Measurements from ENCODE around the gene NKTR.

Gene NKTR

GRCh38 chr3:42689421-42690014 lies 89.0 kb downstream of the NKTR start:
- Histone ChIP-seq H4K20me1 (ENCODE audit: insufficient read depth) (no peaks in the 10 kb centered on the region), H2AFZ (ENCODE audit: low read depth) (no peak overlapping the region), H3K4me3 (IDR thresholded peaks at IDR 0.05; ENCODE audit: insufficient read depth, low read depth, low read length) (no peak overlapping the region), H3K4me1 (ENCODE audit: low read depth, poor library complexity, severe bottlenecking) (no peaks in the 10 kb centered on the region), H3K27me3 (ENCODE audit: insufficient read depth, low read depth) (no peaks in the 10 kb centered on the region), H3K36me3 (ENCODE audit: insufficient read depth) (no peaks in the 10 kb centered on the region), H3K79me2 (ENCODE audit: insufficient read depth, low read depth) (no peaks in the 10 kb centered on the region), H3K27ac (no peak overlapping the region), H3K4me2 (no peak overlapping the region), H3K9ac (no peak overlapping the region)
- no peak for TF ChIP-seq CTCF (conservative IDR thresholded peaks at IDR 0.05; ENCODE audit: low read depth, low read length)

- Histone ChIP-seq H2AFZ (ENCODE audit: low read depth) (no peak overlapping the region), H3K27ac (no peak overlapping the region), H3K4me1 (ENCODE audit: low read depth, poor library complexity, severe bottlenecking) (no peaks in the 10 kb centered on the region), H4K20me1 (ENCODE audit: insufficient read depth) (no peaks in the 10 kb centered on the region), H3K36me3 (ENCODE audit: insufficient read depth) (no peaks in the 10 kb centered on the region), H3K4me2 (no peak overlapping the region), H3K79me2 (ENCODE audit: insufficient read depth, low read depth) (no peaks in the 10 kb centered on the region), H3K27me3 (ENCODE audit: insufficient read depth, low read depth) (no peaks in the 10 kb centered on the region), H3K4me3 (IDR thresholded peaks at IDR 0.05; ENCODE audit: insufficient read depth, low read depth, low read length) (no peak overlapping the region), H3K9ac (no peak overlapping the region)
- TF ChIP-seq CTCF (conservative IDR thresholded peaks at IDR 0.05; ENCODE audit: low read depth, low read length) = no peak
These were observed 89.7 kb downstream of the NKTR start for GRCh38 chr3:42690191-42690590.

GRCh38 chr3:42690766-42691680 lies 90.5 kb downstream of the NKTR start:
- Histone ChIP-seq H3K4me3 (IDR thresholded peaks at IDR 0.05; ENCODE audit: insufficient read depth, low read depth, low read length) (no peak overlapping the region), H3K27ac (no peak overlapping the region), H3K36me3 (ENCODE audit: insufficient read depth) (no peaks in the 10 kb centered on the region), H3K9ac (no peak overlapping the region), H4K20me1 (ENCODE audit: insufficient read depth) (no peaks in the 10 kb centered on the region), H3K4me1 (ENCODE audit: low read depth, poor library complexity, severe bottlenecking) (no peaks in the 10 kb centered on the region), H3K4me2 (no peak overlapping the region), H3K27me3 (ENCODE audit: insufficient read depth, low read depth) (no peaks in the 10 kb centered on the region), H3K79me2 (ENCODE audit: insufficient read depth, low read depth) (no peaks in the 10 kb centered on the region), H2AFZ (ENCODE audit: low read depth) (no peak overlapping the region)
- TF ChIP-seq CTCF (conservative IDR thresholded peaks at IDR 0.05; ENCODE audit: low read depth, low read length) = no peak

- H2AFZ ChIP-seq (ENCODE audit: low read depth) = no peak overlapping the region
- no peak overlapping the region for H3K4me2 ChIP-seq
- H3K27me3 ChIP-seq (ENCODE audit: insufficient read depth, low read depth) = no peaks in the 10 kb centered on the region
- H4K20me1 ChIP-seq (ENCODE audit: insufficient read depth) = no peaks in the 10 kb centered on the region
- H3K27ac ChIP-seq = no peak overlapping the region
- H3K9ac ChIP-seq = no peak overlapping the region
- no peak for TF ChIP-seq CTCF (conservative IDR thresholded peaks at IDR 0.05; ENCODE audit: low read depth, low read length)
- H3K36me3 ChIP-seq (ENCODE audit: insufficient read depth) = no peaks in the 10 kb centered on the region
- H3K79me2 ChIP-seq (ENCODE audit: insufficient read depth, low read depth) = no peaks in the 10 kb centered on the region
- H3K4me1 ChIP-seq (ENCODE audit: low read depth, poor library complexity, severe bottlenecking) = no peaks in the 10 kb centered on the region
- H3K4me3 ChIP-seq (IDR thresholded peaks at IDR 0.05; ENCODE audit: insufficient read depth, low read depth, low read length) = no peak overlapping the region
These were observed 91.6 kb downstream of the NKTR start for GRCh38 chr3:42691816-42692666.
